Fibroblast of mammary gland (primary cell): Measurements from ENCODE around the gene TFAP2E.
A peak's percentile ranks its signal among the peaks of the same experiment; 100 is the strongest.

Experiments
- DNase-seq: peaks from one replicate; pipeline ENCODE4 v3.0.0-alpha.2; 2010; ENCODE audit warnings: low read depth
- H3K4me3 ChIP-seq: 2 replicates; pipeline ENCODE4 v1.5.1; 2011; ENCODE audit warnings: low read depth, mild to moderate bottlenecking, low read length, moderate library complexity; ENCODE audit not compliant: control insufficient read depth
- TF ChIP-seq, protein P1 (sequence below): conservative IDR thresholded peaks from 2 replicates; pipeline ENCODE4 v1.5.1; 2011; ENCODE audit warnings: low read depth, low read length, inconsistent platforms; ENCODE audit not compliant: control insufficient read depth, insufficient read depth

The TFAP2E gene

DNA sequence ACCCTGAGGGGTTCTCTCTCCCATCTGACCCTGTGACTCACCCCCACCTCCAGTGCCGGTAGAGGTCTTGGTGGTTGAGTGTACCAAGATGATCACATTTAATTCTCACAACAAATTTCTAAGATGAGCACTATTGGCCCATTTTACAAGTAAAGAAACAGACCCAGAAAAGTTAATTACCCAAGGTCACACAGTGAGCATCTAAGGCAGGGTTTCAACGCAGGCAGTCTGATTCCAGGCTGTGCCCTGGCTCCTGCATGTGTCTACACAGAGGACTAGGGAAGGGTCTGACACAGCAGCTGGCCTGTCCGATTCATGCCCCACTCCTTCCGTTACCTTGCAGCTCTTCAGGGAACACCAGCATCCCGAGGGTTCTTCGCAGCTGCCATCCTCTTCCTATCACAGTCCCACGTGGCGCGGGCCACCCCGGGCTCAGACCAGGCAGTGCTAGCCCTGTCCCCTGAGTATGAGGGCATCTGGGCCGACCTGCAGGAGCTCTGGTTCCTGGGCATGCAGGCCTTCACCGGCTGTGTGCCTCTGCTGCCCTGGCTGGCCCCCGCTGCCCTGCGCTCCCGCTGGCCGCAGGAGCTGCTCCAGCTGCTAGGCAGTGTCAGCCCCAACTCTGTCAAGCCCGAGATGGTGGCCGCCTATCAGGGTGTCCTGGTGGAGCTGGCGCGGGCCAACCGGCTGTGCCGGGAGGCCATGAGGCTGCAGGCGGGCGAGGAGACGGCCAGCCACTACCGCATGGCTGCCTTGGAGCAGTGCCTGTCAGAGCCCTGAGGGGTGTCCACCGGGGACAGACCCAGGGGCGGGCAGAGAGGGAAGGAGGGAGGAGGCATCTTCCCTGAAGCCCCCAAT is 8.0 kb upstream of the TFAP2E start:
- no peak for DNase-seq
- TF ChIP-seq, protein P1, sequence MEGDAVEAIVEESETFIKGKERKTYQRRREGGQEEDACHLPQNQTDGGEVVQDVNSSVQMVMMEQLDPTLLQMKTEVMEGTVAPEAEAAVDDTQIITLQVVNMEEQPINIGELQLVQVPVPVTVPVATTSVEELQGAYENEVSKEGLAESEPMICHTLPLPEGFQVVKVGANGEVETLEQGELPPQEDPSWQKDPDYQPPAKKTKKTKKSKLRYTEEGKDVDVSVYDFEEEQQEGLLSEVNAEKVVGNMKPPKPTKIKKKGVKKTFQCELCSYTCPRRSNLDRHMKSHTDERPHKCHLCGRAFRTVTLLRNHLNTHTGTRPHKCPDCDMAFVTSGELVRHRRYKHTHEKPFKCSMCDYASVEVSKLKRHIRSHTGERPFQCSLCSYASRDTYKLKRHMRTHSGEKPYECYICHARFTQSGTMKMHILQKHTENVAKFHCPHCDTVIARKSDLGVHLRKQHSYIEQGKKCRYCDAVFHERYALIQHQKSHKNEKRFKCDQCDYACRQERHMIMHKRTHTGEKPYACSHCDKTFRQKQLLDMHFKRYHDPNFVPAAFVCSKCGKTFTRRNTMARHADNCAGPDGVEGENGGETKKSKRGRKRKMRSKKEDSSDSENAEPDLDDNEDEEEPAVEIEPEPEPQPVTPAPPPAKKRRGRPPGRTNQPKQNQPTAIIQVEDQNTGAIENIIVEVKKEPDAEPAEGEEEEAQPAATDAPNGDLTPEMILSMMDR: no peak
- no peak overlapping the region for H3K4me3 ChIP-seq

DNA sequence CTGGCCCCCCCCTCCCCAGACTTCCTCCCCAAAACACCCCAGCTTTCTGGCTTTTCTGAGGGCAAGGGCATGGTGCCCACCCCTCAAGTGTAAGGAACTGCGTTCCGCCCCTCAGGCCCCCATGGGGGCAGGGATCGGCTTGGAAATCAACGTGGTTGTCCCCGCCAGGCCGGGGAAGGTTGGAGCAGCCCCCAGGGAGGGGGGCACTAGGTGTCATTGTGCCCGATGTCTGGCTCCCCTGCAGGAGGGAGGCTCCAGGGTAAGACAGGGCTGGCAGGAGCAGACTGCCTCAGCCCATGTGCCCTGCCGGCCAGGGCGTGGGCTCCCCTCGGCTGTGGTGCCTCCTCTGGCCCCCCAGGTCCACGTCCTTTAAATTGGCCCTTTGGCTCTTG is 7.4 kb upstream of the TFAP2E start:
- no peak for DNase-seq
- H3K4me3 ChIP-seq: no peak overlapping the region
- TF ChIP-seq, protein P1: no peak

DNA sequence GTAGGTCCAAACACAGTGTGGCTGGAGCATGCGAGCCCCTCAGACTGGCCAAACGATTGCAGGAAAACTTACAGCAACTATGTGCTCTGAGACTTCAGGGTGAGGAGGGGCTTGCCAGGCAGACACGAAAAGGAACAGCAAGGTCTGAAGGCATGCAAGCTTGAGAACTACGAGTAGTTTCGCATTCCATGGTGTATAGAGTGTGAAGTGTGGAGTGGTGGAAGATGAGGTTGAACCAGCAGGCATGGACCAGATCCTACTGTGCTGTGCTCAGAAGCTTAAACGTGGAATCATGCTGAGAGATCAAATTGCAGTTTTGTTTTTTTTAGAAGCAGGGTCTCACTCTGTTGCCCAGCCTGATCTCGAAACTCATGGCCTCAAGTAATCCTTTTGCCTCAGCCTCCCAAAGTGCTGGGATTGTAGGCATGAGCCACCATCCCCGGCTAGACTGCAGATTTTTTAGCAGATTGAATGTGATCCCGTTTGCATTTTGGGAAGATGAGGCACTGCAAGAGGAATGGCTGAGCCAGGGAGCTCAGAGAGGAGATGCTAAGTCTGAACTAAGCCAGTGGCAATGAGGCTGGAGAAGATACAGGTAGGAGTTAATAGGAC is 5.1 kb upstream of the TFAP2E start:
- DNase-seq: no peak
- TF ChIP-seq, protein P1: no peak
- H3K4me3 ChIP-seq: no peak overlapping the region

DNA sequence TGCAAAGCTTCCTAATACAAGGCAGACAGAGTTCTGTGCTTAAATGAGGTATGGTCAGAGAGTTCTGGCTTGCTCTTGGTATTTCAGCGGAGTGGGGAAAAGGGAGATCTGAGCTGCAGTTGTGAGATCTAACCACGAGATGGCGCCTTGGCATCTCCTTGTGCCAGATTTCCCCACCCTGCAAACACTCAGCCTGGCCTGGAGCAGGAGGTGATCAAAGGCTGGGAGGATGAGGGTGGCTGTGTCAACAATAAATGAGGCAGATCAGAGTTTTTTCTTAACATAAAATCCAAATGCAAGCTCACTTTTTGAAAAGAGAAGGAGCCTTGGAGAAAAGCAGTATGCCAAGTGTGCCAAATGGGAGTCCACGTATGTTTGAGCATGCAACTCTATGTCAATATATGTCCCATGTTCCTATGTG is 4.1 kb upstream of the TFAP2E start:
- TF ChIP-seq, protein P1: peak; percentile 94
- DNase-seq: peak; percentile 71
- H3K4me3 ChIP-seq: no peak overlapping the region

DNA sequence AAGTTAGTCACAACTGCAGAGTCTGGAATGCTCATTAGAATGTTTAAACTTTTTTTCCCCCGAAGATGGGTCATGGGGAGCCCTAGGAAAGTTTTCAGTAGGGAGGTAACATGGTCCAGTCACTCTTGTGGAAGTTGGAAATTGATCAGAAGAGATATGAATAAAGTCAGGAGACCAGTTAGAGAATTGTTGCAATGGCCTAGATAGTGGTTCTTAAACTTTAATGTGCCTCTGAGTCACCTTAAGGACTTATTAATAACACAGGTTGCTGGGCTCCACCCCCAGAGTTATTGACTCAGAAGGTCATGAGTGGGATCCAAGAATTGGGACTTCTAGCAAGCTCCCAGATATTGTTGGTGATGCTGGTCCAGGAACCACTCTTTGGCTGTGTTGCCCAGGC is 3.2 kb upstream of the TFAP2E start:
- no peak overlapping the region for H3K4me3 ChIP-seq
- peak; percentile 70 for DNase-seq
- TF ChIP-seq, protein P1: no peak

DNA sequence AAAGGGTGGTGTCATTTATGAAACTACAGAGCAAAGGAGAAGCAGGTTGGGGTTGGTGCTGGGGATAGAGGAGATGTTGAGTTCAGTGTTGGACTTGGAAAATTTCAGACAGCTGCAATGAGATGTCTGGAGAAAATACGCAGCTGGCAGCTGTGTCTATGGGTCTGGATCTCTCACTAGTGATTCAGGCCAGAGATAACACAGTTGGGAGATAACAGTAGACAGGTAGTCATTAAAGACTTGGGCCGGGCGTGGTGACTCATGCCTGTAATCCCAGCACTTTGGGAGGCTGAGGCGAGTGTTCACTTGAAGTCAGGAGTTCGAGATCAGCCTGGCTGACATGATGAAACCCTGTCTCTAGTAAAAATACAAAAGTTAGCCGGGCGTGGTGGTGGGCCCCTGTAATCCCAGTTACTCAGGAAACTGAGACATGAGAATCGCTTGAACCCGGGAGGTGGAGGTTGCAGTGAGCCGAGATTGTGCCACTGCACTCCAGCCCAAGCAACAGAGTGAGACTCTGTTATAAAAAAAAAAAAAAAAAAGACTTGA is 2.5 kb upstream of the TFAP2E start:
- no peak for DNase-seq
- H3K4me3 ChIP-seq: no peak overlapping the region
- TF ChIP-seq, protein P1: no peak
